Suppressor macrophage treated with lipopolysaccharide for 1 hour (primary cell): Measurements from ENCODE around the gene SS18L1.

Experiments used
- DNase-seq, 3 donors: peaks; one replicate each; pipeline ENCODE4 v3.0.0-alpha.2; 2020 to 2022

Gene SS18L1

GRCh38 chr20:62120990-62121775, 22.4 kb upstream of the SS18L1 start:
- DNase-seq: peak; percentile 73 to 82 (median 78)

- DNase-seq: peak; percentile 98 to 100 (median 99)
Observed at GRCh38 chr20:62121776-62122653, 21.6 kb upstream of the SS18L1 start, which contains the start of gene LSM14B. TSS of gene LSM14B (plus strand) at chr20:62122475. CDS start at chr20:62122667, 192 bp downstream.

GRCh38 chr20:62122654-62123449, 20.7 kb upstream of the SS18L1 start:
- DNase-seq: peak in 1 of 3 donors; percentile 36

- DNase-seq: peak in 1 of 3 donors; percentile 24
Observed at GRCh38 chr20:62123450-62124118, 20.0 kb upstream of the SS18L1 start.

GRCh38 chr20:62126141-62126540, 17.4 kb upstream of the SS18L1 start:
- no peak for DNase-seq

- DNase-seq: no peak
Observed at GRCh38 chr20:62127799-62128198, 15.8 kb upstream of the SS18L1 start.

- DNase-seq: no peak
Observed at GRCh38 chr20:62128502-62128901, 15.1 kb upstream of the SS18L1 start.

GRCh38 chr20:62129731-62130531, 13.6 kb upstream of the SS18L1 start:
- DNase-seq: no peak

- no peak for DNase-seq
Observed at GRCh38 chr20:62131560-62132320, 11.8 kb upstream of the SS18L1 start.

- DNase-seq: peak; percentile 42 to 49 (median 45)
Observed at GRCh38 chr20:62132421-62132820, 11.1 kb upstream of the SS18L1 start.

GRCh38 chr20:62133051-62133845, 10.3 kb upstream of the SS18L1 start:
- DNase-seq: peak; percentile 78 to 84 (median 81)

- no peak for DNase-seq
Observed at GRCh38 chr20:62133864-62134263, 9.7 kb upstream of the SS18L1 start.

- DNase-seq: peak in 2 of 3 donors; percentile 14 to 26
Observed at GRCh38 chr20:62134735-62135231, 8.8 kb upstream of the SS18L1 start.

- no peak for DNase-seq
Observed at GRCh38 chr20:62135573-62136266, 7.8 kb upstream of the SS18L1 start.

- peak; percentile 74 to 85 (median 77) for DNase-seq
Observed at GRCh38 chr20:62136283-62137091, 7.1 kb upstream of the SS18L1 start.

GRCh38 chr20:62137092-62137384, 6.5 kb upstream of the SS18L1 start:
- DNase-seq: no peak

GRCh38 chr20:62137478-62138203, 5.9 kb upstream of the SS18L1 start:
- no peak for DNase-seq

GRCh38 chr20:62138204-62138543, 5.4 kb upstream of the SS18L1 start:
- no peak for DNase-seq
